ENCODE results near the gene WASHC2A.
"Not testable (repeated sequence)": the region's sequence is repeated elsewhere in the genome, so short reads cannot be mapped to it uniquely, and the experiment has no call there.

WASHC2A gene

GRCh38 chr10:50035337-50035736 lies 32.4 kb upstream of the WASHC2A start:
- not testable (repeated sequence) for H3K9me3 ChIP-seq (ENCODE audit: control insufficient read depth in 5 of 5, low read length in 5 of 5); H3K36me3 ChIP-seq (ENCODE audit: control insufficient read depth in 5 of 5, insufficient read depth in 5 of 5, low read length in 5 of 5); H3K4me3 ChIP-seq (ENCODE audit: low read depth in 1 of 5, low read length in 5 of 5); H3K27me3 ChIP-seq (ENCODE audit: control insufficient read depth in 5 of 5, insufficient read depth in 4 of 5, low read length in 5 of 5); H3K9ac ChIP-seq (ENCODE audit: low read length in 5 of 5); H3K27ac ChIP-seq (ENCODE audit: low read depth, low read length); H3K4me1 ChIP-seq (ENCODE audit: control insufficient read depth in 5 of 5, insufficient read depth in 5 of 5, low read length in 5 of 5)

- Histone ChIP-seq H3K9ac (ENCODE audit: low read length in 5 of 5) (no peak overlapping the region), H3K27me3 (ENCODE audit: control insufficient read depth in 5 of 5, insufficient read depth in 4 of 5, low read length in 5 of 5) (no peaks in the 10 kb centered on the region), H3K4me1 (ENCODE audit: control insufficient read depth in 5 of 5, insufficient read depth in 5 of 5, low read length in 5 of 5) (no peaks in the 10 kb centered on the region), H3K4me3 (ENCODE audit: low read depth in 1 of 5, low read length in 5 of 5) (no peak overlapping the region), H3K36me3 (ENCODE audit: control insufficient read depth in 5 of 5, insufficient read depth in 5 of 5, low read length in 5 of 5) (no peaks in the 10 kb centered on the region), H3K9me3 (ENCODE audit: control insufficient read depth in 5 of 5, low read length in 5 of 5) (no peaks in the 10 kb centered on the region), H3K27ac (ENCODE audit: low read depth, low read length) (no peak overlapping the region)
Observed at GRCh38 chr10:50044941-50045664, 22.7 kb upstream of the WASHC2A start.

- not testable (repeated sequence) for H3K4me1 ChIP-seq (ENCODE audit: control insufficient read depth in 5 of 5, insufficient read depth in 5 of 5, low read length in 5 of 5); H3K9me3 ChIP-seq (ENCODE audit: control insufficient read depth in 5 of 5, low read length in 5 of 5); H3K4me3 ChIP-seq (ENCODE audit: low read depth in 1 of 5, low read length in 5 of 5); H3K27me3 ChIP-seq (ENCODE audit: control insufficient read depth in 5 of 5, insufficient read depth in 4 of 5, low read length in 5 of 5); H3K9ac ChIP-seq (ENCODE audit: low read length in 5 of 5); H3K27ac ChIP-seq (ENCODE audit: low read depth, low read length); H3K36me3 ChIP-seq (ENCODE audit: control insufficient read depth in 5 of 5, insufficient read depth in 5 of 5, low read length in 5 of 5)
Observed at GRCh38 chr10:50046457-50046856, 21.3 kb upstream of the WASHC2A start.

GRCh38 chr10:50047594-50047993 lies 20.2 kb upstream of the WASHC2A start:
- H3K9me3 ChIP-seq (ENCODE audit: control insufficient read depth in 5 of 5, low read length in 5 of 5); H3K27ac ChIP-seq (ENCODE audit: low read depth, low read length); H3K27me3 ChIP-seq (ENCODE audit: control insufficient read depth in 5 of 5, insufficient read depth in 4 of 5, low read length in 5 of 5); H3K36me3 ChIP-seq (ENCODE audit: control insufficient read depth in 5 of 5, insufficient read depth in 5 of 5, low read length in 5 of 5); H3K4me3 ChIP-seq (ENCODE audit: low read depth in 1 of 5, low read length in 5 of 5); H3K4me1 ChIP-seq (ENCODE audit: control insufficient read depth in 5 of 5, insufficient read depth in 5 of 5, low read length in 5 of 5); H3K9ac ChIP-seq (ENCODE audit: low read length in 5 of 5): not testable (repeated sequence)

- not testable (repeated sequence) for H3K9me3 ChIP-seq (ENCODE audit: control insufficient read depth in 5 of 5, low read length in 5 of 5); H3K4me1 ChIP-seq (ENCODE audit: control insufficient read depth in 5 of 5, insufficient read depth in 5 of 5, low read length in 5 of 5); H3K27ac ChIP-seq (ENCODE audit: low read depth, low read length); H3K4me3 ChIP-seq (ENCODE audit: low read depth in 1 of 5, low read length in 5 of 5); H3K9ac ChIP-seq (ENCODE audit: low read length in 5 of 5); H3K27me3 ChIP-seq (ENCODE audit: control insufficient read depth in 5 of 5, insufficient read depth in 4 of 5, low read length in 5 of 5); H3K36me3 ChIP-seq (ENCODE audit: control insufficient read depth in 5 of 5, insufficient read depth in 5 of 5, low read length in 5 of 5)
Observed at GRCh38 chr10:50051995-50052660, 15.6 kb upstream of the WASHC2A start.

- not testable (repeated sequence) for H3K9ac ChIP-seq (ENCODE audit: low read length in 5 of 5); H3K27ac ChIP-seq (ENCODE audit: low read depth, low read length); H3K9me3 ChIP-seq (ENCODE audit: control insufficient read depth in 5 of 5, low read length in 5 of 5); H3K36me3 ChIP-seq (ENCODE audit: control insufficient read depth in 5 of 5, insufficient read depth in 5 of 5, low read length in 5 of 5); H3K4me3 ChIP-seq (ENCODE audit: low read depth in 1 of 5, low read length in 5 of 5); H3K4me1 ChIP-seq (ENCODE audit: control insufficient read depth in 5 of 5, insufficient read depth in 5 of 5, low read length in 5 of 5); H3K27me3 ChIP-seq (ENCODE audit: control insufficient read depth in 5 of 5, insufficient read depth in 4 of 5, low read length in 5 of 5)
Observed at GRCh38 chr10:50052778-50053376, 14.9 kb upstream of the WASHC2A start.

- not testable (repeated sequence) for H3K9me3 ChIP-seq (ENCODE audit: control insufficient read depth in 5 of 5, low read length in 5 of 5); H3K4me1 ChIP-seq (ENCODE audit: control insufficient read depth in 5 of 5, insufficient read depth in 5 of 5, low read length in 5 of 5); H3K36me3 ChIP-seq (ENCODE audit: control insufficient read depth in 5 of 5, insufficient read depth in 5 of 5, low read length in 5 of 5); H3K27me3 ChIP-seq (ENCODE audit: control insufficient read depth in 5 of 5, insufficient read depth in 4 of 5, low read length in 5 of 5); H3K9ac ChIP-seq (ENCODE audit: low read length in 5 of 5); H3K4me3 ChIP-seq (ENCODE audit: low read depth in 1 of 5, low read length in 5 of 5); H3K27ac ChIP-seq (ENCODE audit: low read depth, low read length)
Observed at GRCh38 chr10:50055494-50056292, 12.1 kb upstream of the WASHC2A start.

- H3K4me1 ChIP-seq (ENCODE audit: control insufficient read depth in 5 of 5, insufficient read depth in 5 of 5, low read length in 5 of 5); H3K9ac ChIP-seq (ENCODE audit: low read length in 5 of 5); H3K36me3 ChIP-seq (ENCODE audit: control insufficient read depth in 5 of 5, insufficient read depth in 5 of 5, low read length in 5 of 5); H3K4me3 ChIP-seq (ENCODE audit: low read depth in 1 of 5, low read length in 5 of 5); H3K27ac ChIP-seq (ENCODE audit: low read depth, low read length); H3K27me3 ChIP-seq (ENCODE audit: control insufficient read depth in 5 of 5, insufficient read depth in 4 of 5, low read length in 5 of 5); H3K9me3 ChIP-seq (ENCODE audit: control insufficient read depth in 5 of 5, low read length in 5 of 5): not testable (repeated sequence)
Observed at GRCh38 chr10:50056654-50057053, 11.1 kb upstream of the WASHC2A start.

- not testable (repeated sequence) for H3K4me1 ChIP-seq (ENCODE audit: control insufficient read depth in 5 of 5, insufficient read depth in 5 of 5, low read length in 5 of 5); H3K27me3 ChIP-seq (ENCODE audit: control insufficient read depth in 5 of 5, insufficient read depth in 4 of 5, low read length in 5 of 5); H3K4me3 ChIP-seq (ENCODE audit: low read depth in 1 of 5, low read length in 5 of 5); H3K9me3 ChIP-seq (ENCODE audit: control insufficient read depth in 5 of 5, low read length in 5 of 5); H3K9ac ChIP-seq (ENCODE audit: low read length in 5 of 5); H3K36me3 ChIP-seq (ENCODE audit: control insufficient read depth in 5 of 5, insufficient read depth in 5 of 5, low read length in 5 of 5); H3K27ac ChIP-seq (ENCODE audit: low read depth, low read length)
Observed at GRCh38 chr10:50058727-50059126, 9.0 kb upstream of the WASHC2A start.

GRCh38 chr10:50059946-50060345 lies 7.8 kb upstream of the WASHC2A start:
- not testable (repeated sequence) for H3K27ac ChIP-seq (ENCODE audit: low read depth, low read length); H3K27me3 ChIP-seq (ENCODE audit: control insufficient read depth in 5 of 5, insufficient read depth in 4 of 5, low read length in 5 of 5); H3K9me3 ChIP-seq (ENCODE audit: control insufficient read depth in 5 of 5, low read length in 5 of 5); H3K9ac ChIP-seq (ENCODE audit: low read length in 5 of 5); H3K4me1 ChIP-seq (ENCODE audit: control insufficient read depth in 5 of 5, insufficient read depth in 5 of 5, low read length in 5 of 5); H3K36me3 ChIP-seq (ENCODE audit: control insufficient read depth in 5 of 5, insufficient read depth in 5 of 5, low read length in 5 of 5); H3K4me3 ChIP-seq (ENCODE audit: low read depth in 1 of 5, low read length in 5 of 5)

Data from subcutaneous abdominal adipose tissue (tissue), 5 donors.